Measurements from ENCODE around the gene ABHD14A.

Gene ABHD14A

DNA sequence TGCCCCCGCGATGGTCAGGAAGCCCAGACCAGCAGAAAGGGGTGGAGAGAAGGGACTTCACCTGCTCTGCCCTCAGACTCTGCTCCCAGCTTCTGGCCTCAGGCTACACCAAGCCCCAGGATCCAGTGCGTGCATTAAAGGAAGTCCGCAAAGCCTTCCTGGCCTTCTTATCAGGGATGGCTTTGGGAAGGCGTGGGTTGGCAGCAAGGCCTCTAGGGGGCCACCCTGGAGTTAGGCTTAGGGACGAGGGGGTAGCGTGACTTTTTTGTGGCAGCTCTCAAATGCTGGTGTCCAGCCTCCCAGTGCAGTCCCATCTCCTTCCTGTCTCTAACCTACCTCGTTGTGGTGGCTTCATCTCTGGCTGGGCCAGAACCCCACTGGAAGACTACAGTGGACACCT is 39.7 kb downstream of the ABHD14A start:
- no peak for TF ChIP-seq CTCF (conservative IDR thresholded peaks at IDR 0.05)
- no peak overlapping the region for H3K27ac ChIP-seq

DNA sequence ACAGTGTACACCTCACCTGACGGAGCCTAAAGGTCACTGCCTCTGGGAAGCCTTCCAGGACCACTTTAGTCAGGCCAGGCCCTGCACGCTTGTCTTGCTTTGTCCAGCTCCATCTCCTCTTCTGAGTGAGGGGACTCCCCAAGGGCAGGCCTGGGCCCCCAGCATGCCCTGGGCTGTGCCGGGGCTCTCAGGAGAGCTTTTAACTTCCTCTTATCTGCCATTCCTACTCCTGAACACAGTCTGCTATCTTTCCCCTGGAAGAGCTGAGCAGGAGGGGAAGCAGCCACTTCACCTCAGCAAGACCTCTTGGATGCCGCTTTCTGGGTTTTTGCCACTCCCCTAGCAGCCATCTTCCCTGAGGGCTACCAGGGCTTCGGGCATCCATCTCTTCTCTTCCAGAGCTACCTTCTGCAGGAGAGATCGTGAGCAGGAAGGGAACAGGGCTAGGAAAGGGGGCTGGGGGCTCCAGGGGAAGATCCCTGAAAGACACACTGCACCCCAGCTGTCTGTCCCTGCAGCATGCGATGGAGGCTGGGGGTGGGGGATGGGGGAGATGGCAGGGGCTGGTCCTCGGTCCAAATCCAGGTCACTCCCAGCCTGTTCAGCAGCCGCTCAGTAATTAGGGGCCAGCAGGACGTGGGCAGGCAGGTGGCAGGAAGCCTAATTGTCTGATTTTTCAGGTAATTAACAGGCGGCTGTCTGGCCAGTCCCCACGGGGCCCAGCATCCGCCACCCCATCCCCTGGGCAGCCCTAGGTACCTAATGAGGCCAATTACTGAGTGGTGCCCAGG is 40.8 kb downstream of the ABHD14A start:
- no peak for TF ChIP-seq CTCF (conservative IDR thresholded peaks at IDR 0.05)
- H3K27ac ChIP-seq = no peak overlapping the region

DNA sequence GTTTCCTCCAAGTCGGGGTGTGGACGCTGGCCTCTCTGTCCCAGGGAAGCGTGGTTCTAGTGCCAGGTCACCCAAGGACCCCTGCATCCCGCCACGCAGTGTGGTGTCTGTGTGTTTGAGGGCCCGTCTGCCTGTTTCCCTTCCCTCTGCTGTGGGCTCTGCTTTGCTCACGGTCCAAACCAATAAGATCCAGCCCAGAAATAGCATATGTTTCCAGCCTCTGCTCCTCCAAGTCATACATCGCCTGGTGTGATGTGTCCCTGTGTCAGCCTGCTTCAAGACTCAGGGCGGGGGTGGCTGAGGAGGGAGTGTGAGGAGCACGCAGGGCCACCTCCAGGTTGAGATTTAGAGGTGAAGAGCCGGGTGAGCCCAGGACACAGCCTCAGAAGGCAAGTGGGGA is 42.7 kb downstream of the ABHD14A start:
- H3K27ac ChIP-seq = no peak overlapping the region
- no peak for TF ChIP-seq CTCF (conservative IDR thresholded peaks at IDR 0.05)

DNA sequence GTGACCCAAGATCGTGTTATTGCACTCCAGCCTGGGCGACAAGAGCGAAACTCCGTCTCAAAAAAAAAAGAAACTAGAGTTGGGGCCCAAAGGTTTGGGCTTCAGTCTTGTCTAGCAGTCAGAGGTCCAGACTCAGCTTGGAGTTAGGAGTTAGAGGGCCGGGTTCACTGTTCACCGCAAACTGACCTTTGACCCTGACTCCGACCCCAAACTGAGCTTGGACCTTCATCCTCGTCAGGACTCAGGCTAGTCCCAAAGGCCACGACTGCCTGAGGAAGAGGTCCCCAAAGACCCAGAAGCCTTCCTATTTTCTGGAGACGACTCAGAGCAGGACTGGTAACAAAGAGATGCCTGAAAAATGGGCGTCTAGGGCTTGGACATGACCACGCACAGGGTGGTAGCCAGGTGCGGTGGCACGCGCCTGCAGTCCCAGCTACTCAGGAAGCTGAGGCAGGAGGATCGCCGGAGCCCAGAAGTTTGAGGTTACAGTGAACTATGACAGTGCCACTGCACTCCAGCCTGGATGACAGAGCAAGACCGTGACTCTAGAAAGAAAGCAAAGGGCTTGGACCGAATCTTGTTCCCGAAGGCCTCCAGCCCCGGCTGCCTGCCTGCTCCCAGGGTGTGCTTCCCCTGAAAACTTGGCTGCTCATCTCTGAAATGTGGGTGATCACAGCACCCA is 43.6 kb downstream of the ABHD14A start:
- TF ChIP-seq CTCF (conservative IDR thresholded peaks at IDR 0.05) = no peak
- no peak overlapping the region for H3K27ac ChIP-seq

DNA sequence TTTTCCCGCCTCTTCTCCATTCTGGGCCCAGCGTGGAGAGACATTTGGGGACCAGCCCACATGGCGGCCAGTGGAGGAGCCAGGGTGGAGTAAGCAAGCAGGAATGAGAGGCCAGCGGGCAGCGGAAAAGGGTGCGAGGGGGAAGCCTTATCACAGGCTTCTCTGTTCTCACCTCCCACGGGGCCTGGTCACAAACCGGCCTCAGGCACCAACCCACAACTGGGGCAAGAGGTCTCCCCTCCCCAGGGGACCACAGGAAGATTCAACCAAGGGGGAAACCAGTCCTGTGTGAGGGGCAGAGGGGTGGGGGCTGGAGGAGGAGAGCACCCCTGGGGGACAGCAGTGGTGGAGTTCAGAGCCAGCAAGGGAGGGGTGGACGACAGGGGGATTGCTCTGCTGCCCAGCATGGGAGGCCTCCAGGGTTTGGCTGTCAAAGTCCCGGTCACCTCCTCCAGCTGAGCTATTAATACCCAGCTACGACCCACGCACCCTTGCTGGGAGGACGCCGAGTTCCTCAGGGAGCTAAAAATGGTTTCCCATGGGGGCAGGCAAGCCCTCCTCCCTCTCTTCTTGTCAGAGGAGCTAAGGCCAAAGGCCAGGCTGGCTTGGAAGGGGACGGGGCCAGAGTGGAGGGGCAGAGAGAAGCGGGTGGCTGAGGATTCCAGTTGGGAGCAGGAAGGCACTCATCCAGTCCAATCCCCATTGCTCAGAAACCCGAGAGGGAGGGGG is 44.7 kb downstream of the ABHD14A start:
- no peak for TF ChIP-seq CTCF (conservative IDR thresholded peaks at IDR 0.05)
- H3K27ac ChIP-seq = no peak overlapping the region

- TF ChIP-seq CTCF (conservative IDR thresholded peaks at IDR 0.05) = no peak
- H3K27ac ChIP-seq = no peak overlapping the region
Observed at GRCh38 chr3:52020796-52021195, 45.9 kb downstream of the ABHD14A start.
